K562 (cell line): ENCODE measurements around the gene AMPD1. TPM values are rescaled to one million over a fixed set of nuclear protein-coding genes. Genes with fewer than 3 reads are reported as not detected.
A peak's percentile ranks its signal among the peaks of the same experiment; 100 is the strongest.

Experiments
- BDP1 ChIP-seq: IDR thresholded peaks from 3 replicates; pipeline ENCODE4 v1.6.1; 2011; ENCODE audit not compliant: insufficient read length, insufficient read depth
- CBX2 ChIP-seq: fragments of 200-600 bp; sonication (generic); IDR thresholded peaks from one replicate; pipeline ENCODE4 v1.6.1; 2012; ENCODE audit warnings: mild to moderate bottlenecking, low read length, inconsistent platforms; ENCODE audit not compliant: insufficient read depth, poor library complexity, severe bottlenecking
- CTCF ChIP-seq, 3 experiments: IDR thresholded peaks in 2 of 3; conservative IDR thresholded peaks in 1 of 3; 2 replicates each; pipeline ENCODE4 v1.5.1; 2011 to 2012; ENCODE audit warnings: low read length in 3 of 3, mild to moderate bottlenecking in 3 of 3, control low read depth in 2 of 3, improper control_type of control experiment in 1 of 3, inconsistent platforms in 1 of 3, low read depth in 1 of 3, mixed read lengths in 1 of 3, moderate library complexity in 1 of 3; ENCODE audit not compliant: insufficient read depth in 2 of 3
- FOXA3 ChIP-seq, 2 experiments: fragments of 450-650 bp in 1 of 2; sonication (generic) in 1 of 2; formaldehyde crosslinking; IDR thresholded peaks in 1 of 2; conservative IDR thresholded peaks in 1 of 2; 2 replicates each; pipeline versions ENCODE4 v1.4.0 to v1.8.0; 2020 to 2022; ENCODE audit warnings: mild to moderate bottlenecking in 2 of 2, missing genetic modification reagents in 1 of 2
- FOXJ2 ChIP-seq: fragments of 200-800 bp; sonication (Bioruptor generic); IDR thresholded peaks from 2 replicates; pipeline ENCODE4 v1.6.1; 2016; ENCODE audit warnings: missing genetic modification characterization, missing compliant biosample characterization
- HDAC8 ChIP-seq: fragments of 450-650 bp; IDR thresholded peaks from 2 replicates; pipeline ENCODE4 v1.6.1; 2016; ENCODE audit warnings: mild to moderate bottlenecking, missing genetic modification characterization, moderate library complexity, missing compliant biosample characterization
- HIVEP1 ChIP-seq: fragments of 250-450 bp; sonication (Bioruptor Pico); IDR thresholded peaks from 2 replicates; pipeline ENCODE4 v1.4.0; 2020; ENCODE audit warnings: mild to moderate bottlenecking
- IRF9 ChIP-seq: fragments of 450-650 bp; IDR thresholded peaks from 2 replicates; pipeline ENCODE4 v1.6.1; 2016; ENCODE audit warnings: missing biosample characterization, missing genetic modification characterization
- KLF6 ChIP-seq: fragments of 250-450 bp; sonication (Bioruptor Pico); IDR thresholded peaks from 2 replicates; pipeline ENCODE4 v1.4.0; 2020; ENCODE audit warnings: mild to moderate bottlenecking, moderate library complexity, borderline replicate concordance
- MCM5 ChIP-seq: fragments of 450-650 bp; IDR thresholded peaks from 2 replicates; pipeline ENCODE4 v1.6.1; 2016; ENCODE audit warnings: low read depth
- MEF2D ChIP-seq: conservative IDR thresholded peaks from 2 replicates; pipeline ENCODE4 v1.6.1; 2016; ENCODE audit warnings: low read depth, missing genetic modification characterization, missing compliant biosample characterization
- MLX ChIP-seq, 2 experiments: fragments of 450-650 bp in 1 of 2; sonication (generic) in 1 of 2; formaldehyde crosslinking; conservative IDR thresholded peaks; 2 replicates each; pipeline versions ENCODE4 v1.4.0 to v1.8.1; 2020 to 2022; ENCODE audit warnings: mild to moderate bottlenecking in 1 of 2, missing genetic modification reagents in 1 of 2
- PKNOX1 ChIP-seq: fragments of 450-650 bp; IDR thresholded peaks from 2 replicates; pipeline ENCODE4 v1.6.1; 2016
- PYGO2 ChIP-seq: fragments of 450-650 bp; IDR thresholded peaks from 2 replicates; pipeline ENCODE4 v1.6.1; 2016; ENCODE audit warnings: mild to moderate bottlenecking, missing genetic modification characterization, moderate library complexity, missing compliant biosample characterization
- SIN3A ChIP-seq, 2 experiments: fragments of 150-350 bp in 1 of 2; IDR thresholded peaks; 2 replicates each; pipeline ENCODE4 v1.6.1; 2011 to 2016; ENCODE audit warnings: borderline replicate concordance in 2 of 2, low read depth in 2 of 2, low read length in 2 of 2, mild to moderate bottlenecking in 2 of 2, moderate library complexity in 2 of 2; ENCODE audit not compliant: control insufficient read depth in 1 of 2
- SIRT6 ChIP-seq: IDR thresholded peaks from one replicate; pipeline ENCODE4 v1.6.1; 2012; ENCODE audit warnings: low read depth, mild to moderate bottlenecking, control low read depth, inconsistent platforms, low read length, moderate library complexity
- SREBF1 ChIP-seq: fragments of 150-350 bp; IDR thresholded peaks from 2 replicates; pipeline ENCODE4 v1.6.1; 2014; ENCODE audit warnings: antibody characterized with exemption, low read depth, low read length, borderline replicate concordance
- STAG1 ChIP-seq: sonication (generic); formaldehyde crosslinking; IDR thresholded peaks from 2 replicates; pipeline ENCODE4 v1.5.0; 2020; ENCODE audit warnings: missing genetic modification reagents, borderline replicate concordance
- TFAM ChIP-seq: fragments of 250-450 bp; sonication (Bioruptor Pico); conservative IDR thresholded peaks from 2 replicates; pipeline ENCODE4 v1.5.0; 2021; ENCODE audit warnings: mild to moderate bottlenecking, moderate library complexity
- ZNF140 ChIP-seq: fragments of 250-450 bp; sonication (Bioruptor Pico); IDR thresholded peaks from 2 replicates; pipeline ENCODE4 v1.8.0; 2021; ENCODE audit warnings: moderate library complexity, mild to moderate bottlenecking, inconsistent platforms
- polyA plus RNA-seq, 8 experiments: library from polyadenylated mRNA; depleted of rRNA in 4 of 8; stranded (reverse) in 5 of 8; unstranded in 3 of 8; fragments of >200 nt; fragmentation: Nextera tagmentation in 2 of 8; fragmentation: Illumina TruSeq in 1 of 8; extraction: Ambion mirVana in 2 of 8; extraction: Trizol in 1 of 8; gene quantifications; 2 replicates each; pipeline versions ENCODE4 v1.2.1 to v1.2.3, GENCODE V29; 2011 to 2014; ENCODE audit warnings: inconsistent platforms in 1 of 8, missing spikeins in 1 of 8
- total RNA-seq, 7 experiments: library from RNA; depleted of rRNA in 6 of 7; stranded (reverse); fragments of >200 nt in 6 of 7; fragmentation: Illumina TruSeq in 2 of 7; extraction: Trizol in 2 of 7; gene quantifications; 2 replicates each; pipeline versions ENCODE4 v1.2.1 to v1.2.3, GENCODE V29; 2011 to 2021; ENCODE audit warnings: low replicate concordance in 1 of 7

The AMPD1 gene
- total and polyA plus RNA-seq, 9 of the 15 experiments (the other 6 are each of a cell fraction or from before 2014, with no cell fraction given) = 0.04 to 0.17 TPM; not detected in 7

- TF ChIP-seq CBX2 (no peak), SREBF1 (no peak; the same call in 1 of the 2 replicates), SIN3A (IDR thresholded peaks at IDR 0.05; ENCODE audit: borderline replicate concordance in 2 of 2, control insufficient read depth in 1 of 2, low read depth in 2 of 2, low read length in 2 of 2) (peak; percentile 99 to 100), FOXA3 (CRISPR knock-in tag; conservative IDR thresholded peaks at IDR 0.05 in 1 of 2, IDR thresholded peaks at IDR 0.05 in 1 of 2) (no peak), FOXJ2 (tag) (no peak), STAG1 (CRISPR knock-in tag) (no peak), TFAM (no peak), MLX (CRISPR knock-in tag; conservative IDR thresholded peaks at IDR 0.05) (0 out of 4 replicates have a peak, but pooled peaks of 1 of the 2 experiments have one; percentile 18), CTCF (IDR thresholded peaks at IDR 0.05 in 2 of 3, conservative IDR thresholded peaks at IDR 0.05 in 1 of 3; ENCODE audit: insufficient read depth in 2 of 3, low read depth in 1 of 3, low read length in 3 of 3) (peak in 1 of 3 experiments; percentile 6; a peak in 1 of 6 replicates), ZNF140 (CRISPR knock-in tag) (no peak), KLF6 (CRISPR knock-in tag) (peak; percentile 98), IRF9 (no peak), PYGO2 (tag) (no peak), PKNOX1 (0 out of 2 replicates have a peak, but pooled peaks have one; percentile 33), HDAC8 (tag) (no peak), MEF2D (no peak), BDP1 (no peak), MCM5 (no peak), HIVEP1 (CRISPR knock-in tag) (no peak), SIRT6 (peak; percentile 81)
Observed at GRCh38 chr1:114716304-114717170, 21.2 kb upstream of the AMPD1 start, which contains the start of gene NRAS (continued).
